ENCODE results near the gene MPL. TPM values are rescaled to one million over a fixed set of nuclear protein-coding genes. Genes with fewer than 3 reads are reported as not detected.
A peak's percentile ranks its signal among the peaks of the same experiment; 100 is the strongest.
"Not testable (repeated sequence)": the region's sequence is repeated elsewhere in the genome, so short reads cannot be mapped to it uniquely, and the experiment has no call there.

The MPL gene
- total RNA-seq, 1 experiment from 2014 or later = not detected

DNA sequence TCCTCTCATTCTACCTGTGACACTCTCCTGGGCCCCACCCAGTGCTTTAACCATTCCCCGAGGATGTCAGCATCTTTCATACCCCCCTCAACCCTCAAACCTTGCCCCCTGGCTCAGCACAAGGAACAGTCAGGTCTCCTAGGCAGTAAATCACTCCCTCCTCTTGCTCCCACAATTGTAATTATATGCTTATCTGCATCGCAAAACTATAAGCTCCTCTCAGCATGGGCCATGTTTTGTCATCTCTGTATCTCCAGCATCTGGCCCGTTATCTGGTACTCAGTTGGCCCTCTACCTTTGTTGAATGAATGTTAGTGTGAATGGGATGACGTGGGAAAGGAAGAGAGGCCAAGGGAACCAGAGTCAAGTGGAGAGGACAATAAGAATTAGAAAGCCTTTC is 32.9 kb downstream of the MPL start:
- DNase-seq (ENCODE audit: low read depth) = no peak

GRCh38 chr1:43372172-43372571 is 34.6 kb downstream of the MPL start:
- DNase-seq (ENCODE audit: low read depth) = peak; percentile 73

DNA sequence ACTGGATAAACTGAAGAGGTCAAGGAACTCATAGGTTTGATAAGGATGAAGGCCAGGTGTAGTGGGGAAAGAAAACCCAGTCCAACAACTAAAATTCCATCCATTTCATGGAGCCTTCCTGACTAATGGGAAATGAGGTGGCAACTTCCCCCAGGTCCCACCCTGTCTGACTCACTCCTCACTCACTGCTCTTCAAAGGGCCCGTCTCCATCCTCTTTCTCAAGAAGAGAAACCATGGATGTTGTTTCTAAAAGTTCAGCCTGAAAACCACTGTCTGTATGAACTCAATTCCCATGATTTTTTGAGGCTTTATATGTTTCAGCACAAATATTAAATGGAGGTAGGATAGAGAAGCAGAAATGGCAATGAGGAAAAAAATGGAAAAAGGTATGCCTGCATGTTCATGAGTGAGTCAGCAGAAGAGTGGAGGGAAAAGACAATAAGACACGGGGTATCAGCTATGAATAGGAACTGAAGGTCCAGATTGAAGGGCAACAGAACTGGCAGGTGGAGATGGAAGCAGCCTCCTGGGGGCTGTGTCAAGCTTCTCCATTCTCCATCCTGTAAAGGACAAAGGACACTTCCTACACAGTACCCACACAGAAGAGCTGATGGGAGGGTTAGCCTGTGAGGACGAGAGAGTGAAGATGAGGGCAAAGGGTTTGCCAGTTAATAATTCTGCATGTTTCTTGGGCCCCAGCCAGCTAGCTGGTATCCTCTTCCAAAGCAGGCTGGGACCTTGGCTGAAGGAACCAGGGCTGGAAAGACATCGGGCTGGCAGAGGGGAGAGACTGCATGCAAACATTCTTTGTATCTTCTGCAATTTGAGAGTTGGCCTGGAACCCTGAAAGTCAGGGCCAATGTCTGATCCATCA is 35.7 kb downstream of the MPL start:
- peak; percentile 95 for DNase-seq (ENCODE audit: low read depth)

DNA sequence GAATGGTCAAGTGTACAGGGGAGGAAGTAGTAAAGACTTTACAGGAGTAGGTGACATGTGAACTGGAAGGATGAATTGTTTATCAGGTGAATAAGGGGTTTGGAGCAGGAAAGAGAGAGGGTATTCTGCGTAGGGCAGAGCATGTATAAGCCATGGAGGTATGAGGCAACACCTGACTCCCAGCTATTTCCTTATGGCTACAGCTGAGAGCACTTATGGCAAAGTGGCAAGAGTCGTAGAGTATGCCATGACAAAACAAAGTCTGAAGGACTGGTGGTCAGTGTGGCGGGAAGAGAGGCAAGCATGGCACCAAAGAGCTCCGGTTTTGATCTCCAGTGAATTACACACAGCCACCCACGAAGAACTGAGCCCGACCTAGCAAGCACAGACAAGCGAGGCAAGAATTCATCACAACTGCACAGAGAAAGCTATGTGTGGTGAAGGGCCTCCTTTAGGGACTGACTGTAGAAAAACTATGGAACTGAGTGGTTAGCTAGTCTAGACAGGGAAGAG is 39.2 kb downstream of the MPL start:
- DNase-seq (ENCODE audit: low read depth) = no peak

- DNase-seq (ENCODE audit: low read depth) = no peak
These were observed 40.2 kb downstream of the MPL start for GRCh38 chr1:43377831-43378230.

DNA sequence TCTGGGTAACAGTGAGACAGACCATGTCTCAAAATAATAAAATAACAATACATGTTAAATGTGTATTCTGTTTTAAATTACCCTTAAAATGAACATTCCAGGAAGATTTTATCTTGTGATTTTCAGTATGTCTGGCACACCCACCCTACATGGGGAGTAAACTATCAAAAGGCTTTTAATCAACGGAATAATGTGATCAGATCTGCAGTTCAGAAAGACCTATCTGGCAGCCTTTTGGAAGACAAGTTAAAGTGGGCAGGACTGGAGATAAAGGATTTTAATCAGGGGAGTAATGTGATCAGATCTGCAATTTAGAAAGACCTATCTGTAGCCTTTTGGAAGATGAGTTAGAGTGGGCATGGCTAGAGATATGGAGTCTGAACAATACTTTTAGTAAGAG is 41.9 kb downstream of the MPL start:
- DNase-seq (ENCODE audit: low read depth) = no peak

DNA sequence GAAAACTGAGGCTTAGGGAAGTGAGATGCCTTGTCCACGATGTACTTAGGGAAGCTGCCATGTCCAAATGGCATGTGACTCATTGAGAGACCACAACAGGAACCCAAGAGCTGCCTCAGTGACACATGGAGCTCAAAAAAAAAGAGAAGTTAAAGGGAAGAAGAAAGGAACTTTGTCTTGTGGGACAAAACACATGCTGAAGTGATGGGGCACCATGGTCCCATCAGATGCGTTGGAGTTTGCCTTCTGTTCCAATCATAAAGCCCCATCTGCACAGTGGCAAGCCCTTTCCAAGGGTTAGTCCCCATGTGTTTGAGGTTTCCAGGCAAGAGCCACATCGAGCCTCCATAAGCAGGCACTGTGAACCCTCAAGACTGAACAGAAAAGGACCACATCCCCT is 44.0 kb downstream of the MPL start:
- peak; percentile 49 for DNase-seq (ENCODE audit: low read depth)

DNA sequence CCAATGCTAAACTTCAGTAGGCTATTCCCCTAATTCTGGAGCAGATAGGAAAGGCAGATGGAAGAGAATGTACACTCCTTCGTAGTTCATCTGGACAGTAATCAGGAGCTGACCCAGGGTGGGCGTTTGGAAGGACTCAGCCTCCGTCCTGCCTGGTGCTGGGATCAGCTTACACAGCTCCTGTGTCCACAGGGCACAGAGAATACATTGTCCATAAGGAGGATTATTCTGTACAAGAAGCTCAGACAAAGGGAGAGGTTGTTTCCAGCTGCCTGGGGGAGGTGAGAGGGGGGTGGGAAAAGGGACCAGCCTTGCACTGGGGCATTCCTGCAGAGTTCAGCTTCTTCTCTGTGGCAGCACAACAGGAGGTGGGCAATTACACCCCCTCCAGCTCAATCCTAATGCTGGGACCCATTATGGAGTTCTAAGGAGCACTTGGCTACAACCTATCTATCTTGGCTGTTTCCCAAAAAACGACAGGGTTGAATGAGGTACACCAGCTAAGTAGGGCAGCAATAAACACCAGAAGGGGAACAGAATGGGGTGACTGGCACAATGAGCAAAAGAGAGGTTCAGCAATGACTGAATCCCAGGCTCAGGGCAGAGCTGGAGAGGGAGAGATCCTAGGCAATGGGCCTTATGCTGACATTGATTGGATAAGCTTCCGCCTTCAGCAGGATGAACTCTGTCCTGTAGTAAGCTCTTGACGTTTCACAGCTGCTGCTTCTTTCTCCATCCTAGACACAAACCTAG is 44.6 kb downstream of the MPL start:
- DNase-seq (ENCODE audit: low read depth) = no peak

- DNase-seq (ENCODE audit: low read depth) = no peak
These were observed 45.8 kb downstream of the MPL start for GRCh38 chr1:43383449-43383848.

DNA sequence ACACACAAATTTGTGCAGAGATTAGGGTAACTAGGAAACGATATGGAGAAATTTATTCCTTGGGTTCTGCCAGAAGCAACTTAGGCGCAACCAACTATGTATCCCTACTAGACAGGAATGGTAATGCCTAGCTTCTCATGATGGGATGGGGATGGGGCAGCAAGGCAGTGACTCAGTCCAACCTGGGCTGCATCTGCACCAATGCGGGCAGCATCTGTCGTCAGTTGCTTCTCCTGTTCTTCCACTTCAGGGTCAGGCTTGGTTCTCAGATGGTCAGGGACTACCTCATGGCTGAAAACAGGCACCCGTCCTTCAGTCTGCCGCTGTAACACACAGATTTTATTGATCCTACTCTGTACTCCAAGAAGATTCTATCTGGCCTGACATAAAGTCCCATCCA is 49.1 kb downstream of the MPL start:
- no peak for DNase-seq (ENCODE audit: low read depth)

DNA sequence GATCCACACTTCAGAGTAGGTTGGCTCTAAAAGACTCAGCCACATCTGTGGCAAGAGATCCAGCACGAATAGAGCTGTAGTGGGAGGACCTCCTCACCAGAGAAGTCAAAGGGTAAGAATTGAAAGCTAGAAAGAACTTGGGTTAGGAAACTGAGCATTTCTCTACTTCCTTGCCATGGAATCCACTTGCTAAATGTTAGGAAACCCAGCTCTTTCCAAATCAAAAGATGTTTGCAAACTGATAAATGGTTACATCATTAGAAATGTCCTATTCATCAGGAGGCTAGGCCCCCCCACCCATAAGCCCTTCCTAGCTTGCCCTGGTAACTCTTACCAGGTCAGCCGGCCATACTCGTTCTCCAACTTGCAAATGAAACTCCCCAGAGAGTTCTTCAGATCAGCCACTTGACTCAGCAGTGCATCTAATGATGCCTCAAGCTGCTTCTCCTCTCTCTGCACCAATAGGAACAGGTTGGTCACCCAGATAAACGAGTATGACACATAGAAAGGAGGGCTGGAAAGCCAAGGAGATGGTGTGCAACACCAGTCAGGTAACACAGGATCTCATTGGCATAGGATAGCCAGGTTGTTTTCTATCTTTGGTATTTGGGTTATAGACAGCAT is 50.5 kb downstream of the MPL start:
- no peak for DNase-seq (ENCODE audit: low read depth)

DNA sequence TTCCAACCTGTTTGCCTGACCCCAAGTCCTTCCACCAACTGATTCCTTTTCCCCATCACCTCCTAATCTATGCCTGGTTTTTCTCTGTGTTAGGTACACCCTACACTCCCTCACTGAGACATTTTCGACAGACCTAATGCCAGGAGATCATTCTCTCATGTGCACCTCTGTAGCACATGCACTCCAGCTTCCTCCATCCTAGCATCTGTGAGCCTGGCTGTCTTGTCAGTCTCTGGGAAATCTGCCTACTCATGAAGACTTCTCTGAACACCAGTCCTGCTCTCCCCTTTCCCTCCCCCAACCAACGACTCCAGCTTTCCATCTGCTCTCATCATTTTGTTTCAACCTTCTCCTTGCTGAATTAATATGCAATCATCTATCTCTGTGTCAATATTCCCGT is 51.0 kb downstream of the MPL start:
- no peak for DNase-seq (ENCODE audit: low read depth)

- DNase-seq (ENCODE audit: low read depth) = peak; percentile 92
These were observed 52.0 kb downstream of the MPL start, which contains the start of the genes MED8 and SZT2 for GRCh38 chr1:43389326-43390313. Gene MED8 (minus strand): TSS chr1:43389800. CDS start chr1:43389764, 36 bp downstream. Gene SZT2 (plus strand): TSS chr1:43389899. CDS start chr1:43389969, 70 bp downstream.

GRCh38 chr1:43392702-43393101 is 55.1 kb downstream of the MPL start:
- DNase-seq (ENCODE audit: low read depth) = no peak

DNA sequence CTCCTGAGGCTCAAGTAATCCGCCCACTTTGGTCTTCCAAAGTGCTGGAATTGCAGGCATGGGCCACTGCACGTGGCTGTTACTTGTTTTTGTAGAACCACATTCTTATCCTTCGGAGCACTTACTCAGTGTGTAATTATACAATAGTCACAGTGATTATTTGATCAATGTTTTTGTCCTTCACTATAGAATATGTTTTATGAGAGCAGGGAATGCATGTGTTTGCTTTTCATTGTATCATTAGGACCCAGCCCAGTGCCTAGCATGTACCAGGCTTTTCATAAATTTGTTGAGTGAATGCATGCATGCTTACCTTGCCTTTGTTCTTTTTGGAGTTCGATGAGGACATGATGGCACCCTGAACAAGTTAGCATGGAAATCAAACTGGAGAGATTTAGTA is 57.9 kb downstream of the MPL start:
- no peak for DNase-seq (ENCODE audit: low read depth)

DNA sequence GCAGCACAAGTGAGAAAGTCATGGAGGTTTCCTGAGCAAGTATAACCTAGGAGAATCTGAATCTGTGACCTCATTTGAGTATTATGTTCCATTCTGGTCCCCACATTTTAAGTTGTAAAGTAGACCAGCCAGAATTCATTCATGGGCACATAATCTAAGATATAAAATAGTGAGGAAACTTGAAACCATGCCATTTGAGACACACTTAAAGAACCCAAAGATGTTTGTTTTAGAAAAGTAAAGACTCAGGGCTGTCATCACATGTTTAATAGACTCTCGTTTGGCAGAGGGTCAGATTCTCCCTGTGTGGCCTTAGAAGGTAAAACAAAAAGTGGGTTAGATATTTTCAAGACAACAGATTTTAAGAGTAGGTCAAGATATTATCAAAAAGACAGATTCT is 58.4 kb downstream of the MPL start:
- DNase-seq (ENCODE audit: low read depth) = no peak

DNA sequence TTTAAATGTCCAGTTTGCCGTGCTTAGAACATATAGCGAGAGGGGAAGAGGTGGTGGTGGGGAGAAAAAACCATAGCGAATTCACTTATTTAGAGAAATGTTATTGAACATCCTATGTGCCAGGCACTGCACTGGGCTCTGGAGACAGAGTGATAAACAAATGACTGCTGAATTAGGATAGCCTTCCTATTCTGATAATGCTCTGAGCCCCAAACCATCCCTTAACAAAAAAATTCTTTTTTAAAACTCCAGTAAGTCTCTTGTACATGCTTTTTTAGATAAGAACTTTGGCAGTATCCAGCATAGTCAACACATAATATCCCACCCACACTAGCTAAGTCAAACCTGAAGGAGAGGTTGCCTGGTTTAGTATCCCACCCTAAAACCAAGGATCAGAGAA is 60.6 kb downstream of the MPL start:
- no peak for DNase-seq (ENCODE audit: low read depth)

- not testable (repeated sequence) for DNase-seq (ENCODE audit: low read depth)
These were observed 62.8 kb downstream of the MPL start for GRCh38 chr1:43400441-43400840.

DNA sequence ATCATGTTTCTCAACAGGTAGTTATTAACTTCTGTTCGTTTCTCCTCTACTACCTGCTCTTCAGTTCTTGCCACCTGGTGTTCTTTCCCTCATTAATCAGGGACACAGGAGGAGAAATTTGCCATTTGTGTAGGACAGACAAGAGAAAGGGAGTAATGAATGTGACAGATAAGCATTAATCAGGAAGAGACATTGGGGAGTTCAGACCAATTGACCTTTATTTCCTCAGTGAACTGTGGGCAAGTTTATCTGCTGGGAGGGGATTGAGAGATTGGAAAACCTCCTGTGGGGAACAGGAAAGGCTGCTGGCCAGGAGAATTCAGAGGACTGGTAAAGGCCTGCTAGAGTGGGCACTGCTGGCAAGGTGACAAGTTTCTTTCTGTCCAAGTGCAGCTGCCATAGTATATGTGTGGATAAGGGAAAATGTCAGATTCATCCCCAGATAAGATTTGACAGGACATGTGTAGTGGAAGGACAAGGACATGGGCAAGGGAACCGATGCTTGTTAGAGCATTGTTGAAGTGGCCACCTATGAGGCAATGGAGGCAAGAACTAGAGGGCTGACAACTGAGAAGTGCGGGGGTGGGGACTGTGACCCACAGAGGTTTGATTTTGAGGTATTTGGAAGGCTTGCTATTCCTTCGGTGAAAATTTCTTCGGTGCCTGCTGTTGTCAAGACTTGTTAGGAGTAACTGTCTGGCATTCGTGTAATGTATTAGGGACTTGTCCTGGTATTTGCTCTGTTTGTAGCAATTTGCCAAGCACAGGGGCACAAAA is 64.7 kb downstream of the MPL start:
- no peak for DNase-seq (ENCODE audit: low read depth)

All from HT1080 (cell line).